ENCODE measurements around the gene KRTAP3-3. TPM values are rescaled to one million over a fixed set of nuclear protein-coding genes. Genes with fewer than 3 reads are reported as not detected.
"Not testable (repeated sequence)": the region's sequence is repeated elsewhere in the genome, so short reads cannot be mapped to it uniquely, and the experiment has no call there.

Gene KRTAP3-3
- total and polyA plus RNA-seq, 2 donors (not counting 1 experiment from before 2014, with no cell fraction given) = not detected

DNA sequence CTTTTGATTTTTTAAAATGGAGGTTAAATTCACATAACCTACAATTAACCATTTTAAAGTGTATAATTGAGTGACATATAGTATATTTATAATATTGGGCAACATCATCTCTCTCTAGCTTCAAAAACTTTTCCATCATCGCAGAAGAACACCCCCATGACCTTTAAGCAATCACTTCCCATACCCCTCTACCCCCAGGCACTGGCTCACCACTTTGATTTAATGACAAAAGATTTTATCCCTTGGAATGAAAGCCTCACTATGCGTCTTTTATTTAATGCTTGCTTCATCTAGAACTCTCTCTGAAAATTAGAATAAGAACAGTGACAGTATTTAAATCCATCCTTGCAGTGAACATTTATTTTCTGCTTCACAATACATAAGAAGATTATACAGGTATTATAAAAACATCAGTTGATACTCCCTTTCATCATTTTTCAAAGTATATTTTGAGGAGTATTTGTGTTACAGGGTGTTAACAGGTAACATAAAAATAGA lies 43.9 kb upstream of the KRTAP3-3 start:
- Histone ChIP-seq H4K20me1 (ENCODE audit: control insufficient read depth, extremely low read depth, insufficient read depth, low read length) (no peaks in the 10 kb centered on the region), H3K4me1 (ENCODE audit: control insufficient read depth, extremely low read depth, insufficient read depth, low read length) (no peaks in the 10 kb centered on the region), H3K36me3 (ENCODE audit: control insufficient read depth, insufficient read depth, low read length) (no peaks in the 10 kb centered on the region), H3K27me3 (ENCODE audit: control insufficient read depth, insufficient read depth, low read length) (no peaks in the 10 kb centered on the region), H3K79me2 (ENCODE audit: control insufficient read depth, insufficient read depth, low read length) (no peaks in the 10 kb centered on the region), H2AFZ (ENCODE audit: low read length) (no peak overlapping the region), H3K9me3 (ENCODE audit: control insufficient read depth, insufficient read depth, low read depth, low read length) (no peaks in the 10 kb centered on the region), H3K9ac (ENCODE audit: insufficient read depth, low read length) (no peak overlapping the region), H3K27ac (ENCODE audit: insufficient read depth, low read length) (no peak overlapping the region), H3K4me3 (replicated peaks in 1 of 4; ENCODE audit: control extremely low read depth in 1 of 4, insufficient read depth in 1 of 4, low read depth in 3 of 4, low read length in 4 of 4) (no peak overlapping the region), H3K4me2 (ENCODE audit: extremely low read depth, insufficient read depth, low read length) (no peak overlapping the region)
- no peak for TF ChIP-seq EZH2 (IDR thresholded peaks at IDR 0.05; ENCODE audit: low read length, missing control alignments)
- TF ChIP-seq, protein P1, sequence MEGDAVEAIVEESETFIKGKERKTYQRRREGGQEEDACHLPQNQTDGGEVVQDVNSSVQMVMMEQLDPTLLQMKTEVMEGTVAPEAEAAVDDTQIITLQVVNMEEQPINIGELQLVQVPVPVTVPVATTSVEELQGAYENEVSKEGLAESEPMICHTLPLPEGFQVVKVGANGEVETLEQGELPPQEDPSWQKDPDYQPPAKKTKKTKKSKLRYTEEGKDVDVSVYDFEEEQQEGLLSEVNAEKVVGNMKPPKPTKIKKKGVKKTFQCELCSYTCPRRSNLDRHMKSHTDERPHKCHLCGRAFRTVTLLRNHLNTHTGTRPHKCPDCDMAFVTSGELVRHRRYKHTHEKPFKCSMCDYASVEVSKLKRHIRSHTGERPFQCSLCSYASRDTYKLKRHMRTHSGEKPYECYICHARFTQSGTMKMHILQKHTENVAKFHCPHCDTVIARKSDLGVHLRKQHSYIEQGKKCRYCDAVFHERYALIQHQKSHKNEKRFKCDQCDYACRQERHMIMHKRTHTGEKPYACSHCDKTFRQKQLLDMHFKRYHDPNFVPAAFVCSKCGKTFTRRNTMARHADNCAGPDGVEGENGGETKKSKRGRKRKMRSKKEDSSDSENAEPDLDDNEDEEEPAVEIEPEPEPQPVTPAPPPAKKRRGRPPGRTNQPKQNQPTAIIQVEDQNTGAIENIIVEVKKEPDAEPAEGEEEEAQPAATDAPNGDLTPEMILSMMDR (conservative IDR thresholded peaks at IDR 0.05 in 1 of 2, IDR thresholded peaks at IDR 0.05 in 1 of 2; ENCODE audit: low read depth in 1 of 2, low read length in 2 of 2) = no peak
- DNase-seq (ENCODE audit: low read depth in 2 of 2) = no peak

DNA sequence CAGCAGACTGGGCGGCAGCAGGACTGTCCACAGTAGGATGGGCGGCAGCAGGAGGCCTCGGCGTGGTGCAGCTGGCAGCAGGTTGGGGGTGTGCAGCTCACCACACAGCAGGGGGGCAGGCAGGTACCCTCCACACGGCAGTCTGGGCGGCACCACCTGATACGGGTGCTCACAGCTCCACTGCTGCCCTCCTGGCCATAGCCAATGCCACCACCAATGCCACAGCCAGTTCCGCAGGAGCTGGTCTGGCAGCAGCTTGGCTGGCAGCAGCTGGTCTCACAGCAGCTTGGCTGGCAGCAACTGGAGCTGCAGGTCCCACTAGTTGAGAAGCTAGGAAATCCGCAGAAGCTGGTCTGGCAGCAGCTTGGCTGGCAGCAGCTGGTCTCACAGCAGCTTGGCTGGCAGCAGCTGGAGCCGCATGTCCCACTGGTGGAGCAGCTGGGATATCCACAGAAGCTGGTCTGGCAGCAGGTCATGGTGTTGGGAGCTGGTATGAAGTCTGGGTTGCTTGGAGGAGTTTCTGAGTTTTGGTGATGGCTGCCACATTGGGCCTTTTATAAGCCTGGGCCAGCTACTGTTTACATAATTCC lies 40.5 kb upstream of the KRTAP3-3 start, which contains the start of gene KRTAP1-3:
Gene KRTAP1-3 (minus strand): TSS at position 529 of the 590 bp plus-strand sequence. CDS start 53 bp downstream, at position 476.
- DNase-seq (ENCODE audit: low read depth in 2 of 2); H3K4me3 ChIP-seq (replicated peaks in 1 of 4; ENCODE audit: control extremely low read depth in 1 of 4, insufficient read depth in 1 of 4, low read depth in 3 of 4, low read length in 4 of 4); H3K27ac ChIP-seq (ENCODE audit: insufficient read depth, low read length); H3K4me1 ChIP-seq (ENCODE audit: control insufficient read depth, extremely low read depth, insufficient read depth, low read length); H3K9ac ChIP-seq (ENCODE audit: insufficient read depth, low read length); H3K9me3 ChIP-seq (ENCODE audit: control insufficient read depth, insufficient read depth, low read depth, low read length); H3K27me3 ChIP-seq (ENCODE audit: control insufficient read depth, insufficient read depth, low read length); H3K79me2 ChIP-seq (ENCODE audit: control insufficient read depth, insufficient read depth, low read length); H2AFZ ChIP-seq (ENCODE audit: low read length); H4K20me1 ChIP-seq (ENCODE audit: control insufficient read depth, extremely low read depth, insufficient read depth, low read length); H3K36me3 ChIP-seq (ENCODE audit: control insufficient read depth, insufficient read depth, low read length); H3K4me2 ChIP-seq (ENCODE audit: extremely low read depth, insufficient read depth, low read length): not testable (repeated sequence)

DNA sequence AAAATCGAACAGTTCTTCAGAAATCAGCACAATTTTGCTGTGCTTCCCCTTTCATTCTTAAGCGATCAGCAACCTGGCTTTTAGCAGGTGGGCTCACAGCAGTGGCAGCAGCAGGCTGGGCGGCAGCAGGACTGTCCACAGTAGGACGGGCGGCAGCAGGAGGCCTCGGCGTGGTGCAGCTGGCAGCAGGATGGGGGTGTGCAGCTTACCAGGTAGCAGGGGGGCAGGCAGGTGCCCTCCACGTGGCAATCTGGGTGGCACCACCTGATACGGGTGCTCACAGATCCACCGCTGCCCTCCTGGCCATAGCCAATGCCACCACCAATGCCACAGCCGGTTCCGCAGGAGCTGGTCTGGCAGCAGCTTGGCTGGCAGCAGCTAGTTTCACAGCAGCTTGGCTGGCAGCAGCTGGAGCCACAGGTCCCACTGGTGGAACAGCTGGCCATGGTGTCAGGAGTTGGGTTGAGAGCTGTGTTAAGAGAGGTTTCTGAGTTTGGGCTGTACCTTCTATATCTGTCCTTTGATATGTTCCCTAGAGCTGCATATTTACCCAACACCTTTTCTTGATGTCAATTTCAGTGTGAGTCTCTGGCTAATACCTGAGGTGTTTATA lies 35.8 kb upstream of the KRTAP3-3 start, which contains the start of gene KRTAP1-4:
Gene KRTAP1-4 (minus strand): TSS at position 563 of the 613 bp plus-strand sequence. CDS start 117 bp downstream, at position 446.
- Histone ChIP-seq H3K4me3 (replicated peaks in 1 of 4; ENCODE audit: control extremely low read depth in 1 of 4, insufficient read depth in 1 of 4, low read depth in 3 of 4, low read length in 4 of 4) (no peak within 1 kb of the TSS), H3K9me3 (ENCODE audit: control insufficient read depth, insufficient read depth, low read depth, low read length) (no peaks in the 10 kb centered on the region), H3K4me1 (ENCODE audit: control insufficient read depth, extremely low read depth, insufficient read depth, low read length) (peaks cover 6% of the 10 kb centered on the region), H2AFZ (ENCODE audit: low read length) (no peak within 1 kb of the TSS), H3K4me2 (ENCODE audit: extremely low read depth, insufficient read depth, low read length) (no peak within 1 kb of the TSS), H3K79me2 (ENCODE audit: control insufficient read depth, insufficient read depth, low read length) (no peaks in the 10 kb centered on the region), H3K27ac (ENCODE audit: insufficient read depth, low read length) (no peak within 1 kb of the TSS), H3K27me3 (ENCODE audit: control insufficient read depth, insufficient read depth, low read length) (no peaks in the 10 kb centered on the region), H3K36me3 (ENCODE audit: control insufficient read depth, insufficient read depth, low read length) (no peaks in the 10 kb centered on the region), H3K9ac (ENCODE audit: insufficient read depth, low read length) (no peak within 1 kb of the TSS), H4K20me1 (ENCODE audit: control insufficient read depth, extremely low read depth, insufficient read depth, low read length) (no peaks in the 10 kb centered on the region)
- TF ChIP-seq, protein P1 (conservative IDR thresholded peaks at IDR 0.05 in 1 of 2, IDR thresholded peaks at IDR 0.05 in 1 of 2; ENCODE audit: low read depth in 1 of 2, low read length in 2 of 2) = no peak
- TF ChIP-seq EZH2 (IDR thresholded peaks at IDR 0.05; ENCODE audit: low read length, missing control alignments) = no peak
- no peak for DNase-seq (ENCODE audit: low read depth in 2 of 2)

All from fibroblast of lung (primary cell).